Measurements from ENCODE around the gene COL1A1. TPM values are rescaled to one million over a fixed set of nuclear protein-coding genes. Genes with fewer than 3 reads are reported as not detected.
A peak's percentile ranks its signal among the peaks of the same experiment; 100 is the strongest.

Gene COL1A1
- total and polyA plus RNA-seq, 2 donors from 2014 or later, result 9.2 to 142 TPM

DNA sequence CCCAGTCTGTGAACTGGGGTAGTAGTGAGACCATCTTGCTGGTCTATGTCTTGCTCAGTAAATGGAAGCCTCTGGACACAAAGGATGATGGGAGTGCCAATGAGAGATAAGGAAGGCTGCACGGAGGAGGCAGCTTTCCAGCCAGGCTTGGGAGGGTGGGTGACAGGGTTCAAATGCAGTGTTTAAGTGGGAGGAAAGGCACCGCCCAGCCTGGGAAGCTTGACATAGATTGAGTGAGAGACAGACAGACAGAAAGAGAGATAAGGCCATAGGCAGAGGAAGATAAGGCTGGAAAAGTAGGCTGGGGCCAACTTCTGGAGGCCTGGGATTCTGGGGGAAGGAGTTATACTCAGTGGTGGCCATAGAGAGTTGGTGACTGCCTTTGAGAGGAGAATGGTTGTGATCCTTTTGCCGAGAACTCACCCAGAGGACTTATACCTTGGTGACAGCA lies 7.2 kb upstream of the COL1A1 start:
- Histone ChIP-seq H3K9me3 (ENCODE audit: control insufficient read depth in 2 of 3, insufficient read depth in 1 of 3, low read length in 3 of 3) (no peaks in the 10 kb centered on the region), H3K36me3 (ENCODE audit: control insufficient read depth in 2 of 3, insufficient read depth in 3 of 3, low read length in 3 of 3) (no peaks in the 10 kb centered on the region), H3K4me1 (ENCODE audit: control insufficient read depth in 2 of 3, insufficient read depth in 2 of 3, low read depth in 1 of 3, low read length in 3 of 3) (peaks cover 0 to 12% (median 8%) of the 10 kb centered on the region in 3 donors), H3K27ac (ENCODE audit: low read depth in 2 of 2, low read length in 2 of 2) (peak overlapping the region in 1 of 2 donors; percentile 23), H3K4me3 (ENCODE audit: low read length in 3 of 3) (no peak overlapping the region), H3K27me3 (ENCODE audit: control insufficient read depth, insufficient read depth, low read length) (no peaks in the 10 kb centered on the region), H3K9ac (ENCODE audit: low read length in 3 of 3) (no peak overlapping the region)
- FAIRE-seq (no peak), DNase-seq (peak in 1 of 5 donors; percentile 7)
- TF ChIP-seq, protein P1, sequence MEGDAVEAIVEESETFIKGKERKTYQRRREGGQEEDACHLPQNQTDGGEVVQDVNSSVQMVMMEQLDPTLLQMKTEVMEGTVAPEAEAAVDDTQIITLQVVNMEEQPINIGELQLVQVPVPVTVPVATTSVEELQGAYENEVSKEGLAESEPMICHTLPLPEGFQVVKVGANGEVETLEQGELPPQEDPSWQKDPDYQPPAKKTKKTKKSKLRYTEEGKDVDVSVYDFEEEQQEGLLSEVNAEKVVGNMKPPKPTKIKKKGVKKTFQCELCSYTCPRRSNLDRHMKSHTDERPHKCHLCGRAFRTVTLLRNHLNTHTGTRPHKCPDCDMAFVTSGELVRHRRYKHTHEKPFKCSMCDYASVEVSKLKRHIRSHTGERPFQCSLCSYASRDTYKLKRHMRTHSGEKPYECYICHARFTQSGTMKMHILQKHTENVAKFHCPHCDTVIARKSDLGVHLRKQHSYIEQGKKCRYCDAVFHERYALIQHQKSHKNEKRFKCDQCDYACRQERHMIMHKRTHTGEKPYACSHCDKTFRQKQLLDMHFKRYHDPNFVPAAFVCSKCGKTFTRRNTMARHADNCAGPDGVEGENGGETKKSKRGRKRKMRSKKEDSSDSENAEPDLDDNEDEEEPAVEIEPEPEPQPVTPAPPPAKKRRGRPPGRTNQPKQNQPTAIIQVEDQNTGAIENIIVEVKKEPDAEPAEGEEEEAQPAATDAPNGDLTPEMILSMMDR (IDR thresholded peaks at IDR 0.05; ENCODE audit: borderline replicate concordance, extremely low read depth, insufficient read depth), result no peak
- intact Hi-C loops (cut with DNase I), result no loop called here

DNA sequence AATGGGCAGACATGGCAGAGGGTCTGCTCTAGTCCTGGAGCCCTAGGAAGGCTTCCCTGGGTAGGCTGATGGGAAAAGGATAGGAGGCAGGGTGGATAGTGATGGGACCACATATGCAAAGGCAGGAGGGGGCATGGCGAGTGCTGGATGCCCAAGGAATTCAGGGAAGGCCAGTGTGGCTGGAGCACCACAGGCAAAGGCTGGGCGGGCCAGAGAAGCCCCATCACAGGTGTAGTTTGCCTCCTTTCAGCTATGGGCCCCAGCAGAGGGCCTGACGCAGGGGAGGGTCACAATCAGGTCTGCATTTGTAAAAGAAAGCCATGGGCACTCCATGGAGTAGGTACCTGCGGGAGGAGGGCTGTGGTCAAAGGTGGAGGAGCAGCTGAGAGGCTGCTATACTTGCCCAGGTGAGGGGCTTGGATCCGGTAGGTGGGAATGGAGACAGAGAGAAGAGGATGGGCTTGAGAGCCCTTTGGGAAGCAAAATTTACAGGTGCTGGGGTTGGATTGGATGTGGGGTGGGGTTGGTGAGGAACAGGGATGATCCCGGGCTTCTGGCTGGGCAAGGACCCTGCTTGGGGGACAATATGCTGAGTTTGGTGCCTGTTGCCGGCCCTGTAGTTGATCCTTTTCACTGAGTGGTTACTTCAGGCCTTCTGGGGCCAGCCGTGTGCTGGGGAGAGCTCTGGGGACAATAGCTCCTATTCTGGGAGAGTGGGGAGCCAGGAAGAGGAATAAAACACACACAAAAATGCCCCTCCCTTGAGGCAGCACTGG lies 6.5 kb upstream of the COL1A1 start:
- intact Hi-C loops (cut with DNase I), result no loop called here
- TF ChIP-seq, protein P1 (IDR thresholded peaks at IDR 0.05; ENCODE audit: borderline replicate concordance, extremely low read depth, insufficient read depth), result no peak
- H3K4me3 ChIP-seq (ENCODE audit: low read length in 3 of 3), result no peak overlapping the region
- H3K27ac ChIP-seq (ENCODE audit: low read depth in 2 of 2, low read length in 2 of 2), result no peak overlapping the region
- H3K4me1 ChIP-seq (ENCODE audit: control insufficient read depth in 2 of 3, insufficient read depth in 2 of 3, low read depth in 1 of 3, low read length in 3 of 3), result peaks cover 0 to 12% (median 8%) of the 10 kb centered on the region in 3 donors
- no peaks in the 10 kb centered on the region for H3K36me3 ChIP-seq (ENCODE audit: control insufficient read depth in 2 of 3, insufficient read depth in 3 of 3, low read length in 3 of 3)
- H3K9me3 ChIP-seq (ENCODE audit: control insufficient read depth in 2 of 3, insufficient read depth in 1 of 3, low read length in 3 of 3), result no peaks in the 10 kb centered on the region
- no peak overlapping the region for H3K9ac ChIP-seq (ENCODE audit: low read length in 3 of 3)
- H3K27me3 ChIP-seq (ENCODE audit: control insufficient read depth, insufficient read depth, low read length), result no peaks in the 10 kb centered on the region
- FAIRE-seq (no peak), DNase-seq (peak in 2 of 5 donors; percentile 48 to 50)

DNA sequence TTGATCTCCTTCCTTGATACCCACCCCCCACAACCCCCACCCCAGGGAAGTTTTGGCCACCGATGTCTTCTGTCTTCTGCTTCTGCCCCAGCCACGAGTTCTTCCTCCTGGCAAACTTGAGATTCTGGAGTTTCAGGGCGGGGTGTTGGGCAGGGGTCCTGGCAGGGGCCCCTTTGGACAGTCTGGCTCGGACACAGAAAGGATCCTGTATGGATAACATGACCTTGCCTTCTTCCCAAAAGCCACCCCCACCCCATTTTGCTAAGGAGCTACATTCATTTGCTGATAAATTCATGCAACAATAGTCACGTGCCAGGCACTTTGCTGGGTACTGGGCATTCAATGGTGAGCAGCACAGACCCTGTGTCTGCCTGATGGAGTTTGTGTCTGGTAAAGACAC lies 5.9 kb upstream of the COL1A1 start:
- H3K27ac ChIP-seq (ENCODE audit: low read depth in 2 of 2, low read length in 2 of 2), result no peak overlapping the region
- no peak overlapping the region for H3K9ac ChIP-seq (ENCODE audit: low read length in 3 of 3)
- no peaks in the 10 kb centered on the region for H3K36me3 ChIP-seq (ENCODE audit: control insufficient read depth in 2 of 3, insufficient read depth in 3 of 3, low read length in 3 of 3)
- H3K4me3 ChIP-seq (ENCODE audit: low read length in 3 of 3), result no peak overlapping the region
- TF ChIP-seq, protein P1 (IDR thresholded peaks at IDR 0.05; ENCODE audit: borderline replicate concordance, extremely low read depth, insufficient read depth), result no peak
- intact Hi-C loops (cut with DNase I), result no loop called here
- no peak for FAIRE-seq
- no peaks in the 10 kb centered on the region for H3K27me3 ChIP-seq (ENCODE audit: control insufficient read depth, insufficient read depth, low read length)
- H3K9me3 ChIP-seq (ENCODE audit: control insufficient read depth in 2 of 3, insufficient read depth in 1 of 3, low read length in 3 of 3), result no peaks in the 10 kb centered on the region
- H3K4me1 ChIP-seq (ENCODE audit: control insufficient read depth in 2 of 3, insufficient read depth in 2 of 3, low read depth in 1 of 3, low read length in 3 of 3), result peaks cover 0 to 12% (median 8%) of the 10 kb centered on the region in 3 donors
- peak in 2 of 5 donors; percentile 0 to 36 for DNase-seq
